NB4 (cell line): ENCODE results near the gene SGPL1.

ENCODE experiments used
- DNase-seq: peaks from one replicate; pipeline ENCODE4 v3.0.0; 2010; ENCODE audit warnings: low read depth
- H3K4me3 ChIP-seq: one replicate; pipeline ENCODE4 v1.5.1; 2011; ENCODE audit warnings: mild to moderate bottlenecking, low read depth, low read length, moderate library complexity
- MYC ChIP-seq: IDR thresholded peaks from 2 replicates; pipeline ENCODE4 v1.6.1; 2011; ENCODE audit warnings: low read depth, low read length
- POLR2A ChIP-seq: IDR thresholded peaks from 2 replicates; pipeline ENCODE4 v1.6.1; 2011; ENCODE audit warnings: mild to moderate bottlenecking; ENCODE audit not compliant: insufficient read length; ENCODE audit errors: extremely low read depth
- TF ChIP-seq, protein P1 (sequence below): IDR thresholded peaks from one replicate; pipeline ENCODE4 v1.5.1; 2012; ENCODE audit warnings: low read depth, low read length
- TF ChIP-seq, protein P2 (sequence below): IDR thresholded peaks from 2 replicates; pipeline ENCODE4 v1.6.1; 2011; ENCODE audit warnings: low read depth, low read length

SGPL1 gene

DNA sequence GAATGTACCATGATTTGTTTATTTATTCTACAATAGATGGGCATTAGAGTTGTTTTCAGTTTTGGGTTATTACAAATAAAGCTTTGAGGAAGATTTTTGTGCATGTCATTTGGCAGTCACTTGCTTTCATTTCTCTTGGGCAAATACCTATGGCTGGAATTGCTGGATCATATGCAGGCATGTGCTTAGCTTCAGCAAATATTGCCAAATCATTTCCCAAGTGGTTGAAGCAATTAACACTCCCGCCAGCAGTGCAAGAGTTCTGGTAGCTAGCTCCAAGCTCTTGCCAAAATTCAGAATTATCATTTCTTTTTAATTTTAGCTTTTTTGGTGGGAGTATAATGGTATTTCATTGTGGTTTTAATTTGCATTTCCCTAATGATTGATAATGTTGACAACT, 105.5 kb downstream of the SGPL1 start:
- no peak for DNase-seq
- TF ChIP-seq, protein P1, sequence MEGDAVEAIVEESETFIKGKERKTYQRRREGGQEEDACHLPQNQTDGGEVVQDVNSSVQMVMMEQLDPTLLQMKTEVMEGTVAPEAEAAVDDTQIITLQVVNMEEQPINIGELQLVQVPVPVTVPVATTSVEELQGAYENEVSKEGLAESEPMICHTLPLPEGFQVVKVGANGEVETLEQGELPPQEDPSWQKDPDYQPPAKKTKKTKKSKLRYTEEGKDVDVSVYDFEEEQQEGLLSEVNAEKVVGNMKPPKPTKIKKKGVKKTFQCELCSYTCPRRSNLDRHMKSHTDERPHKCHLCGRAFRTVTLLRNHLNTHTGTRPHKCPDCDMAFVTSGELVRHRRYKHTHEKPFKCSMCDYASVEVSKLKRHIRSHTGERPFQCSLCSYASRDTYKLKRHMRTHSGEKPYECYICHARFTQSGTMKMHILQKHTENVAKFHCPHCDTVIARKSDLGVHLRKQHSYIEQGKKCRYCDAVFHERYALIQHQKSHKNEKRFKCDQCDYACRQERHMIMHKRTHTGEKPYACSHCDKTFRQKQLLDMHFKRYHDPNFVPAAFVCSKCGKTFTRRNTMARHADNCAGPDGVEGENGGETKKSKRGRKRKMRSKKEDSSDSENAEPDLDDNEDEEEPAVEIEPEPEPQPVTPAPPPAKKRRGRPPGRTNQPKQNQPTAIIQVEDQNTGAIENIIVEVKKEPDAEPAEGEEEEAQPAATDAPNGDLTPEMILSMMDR: no peak
- TF ChIP-seq POLR2A (no peak), MYC (no peak)
- TF ChIP-seq, protein P2, sequence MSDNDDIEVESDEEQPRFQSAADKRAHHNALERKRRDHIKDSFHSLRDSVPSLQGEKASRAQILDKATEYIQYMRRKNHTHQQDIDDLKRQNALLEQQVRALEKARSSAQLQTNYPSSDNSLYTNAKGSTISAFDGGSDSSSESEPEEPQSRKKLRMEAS: no peak
- no peak overlapping the region for H3K4me3 ChIP-seq

DNA sequence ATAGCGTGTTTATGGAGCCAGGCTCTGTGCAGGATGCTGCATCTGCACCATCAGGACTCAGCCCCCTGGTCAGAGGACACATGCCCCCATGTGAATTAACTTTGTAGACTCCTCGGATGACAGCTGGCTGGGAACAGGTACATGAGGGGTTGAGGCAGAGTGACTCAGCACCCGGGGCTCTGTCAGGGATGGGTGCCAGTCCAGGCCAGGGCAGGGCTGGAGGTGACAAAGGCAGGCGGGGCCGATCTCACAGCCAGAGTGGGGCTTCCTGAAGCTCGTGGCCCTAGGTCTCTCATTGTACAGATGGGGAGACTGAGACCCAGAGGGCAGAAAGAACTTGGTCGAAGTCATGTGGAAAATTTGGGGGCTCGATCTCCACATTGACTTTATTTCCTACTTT, 107.9 kb downstream of the SGPL1 start:
- TF ChIP-seq, protein P2: no peak
- TF ChIP-seq POLR2A (no peak), MYC (no peak)
- TF ChIP-seq, protein P1: no peak
- DNase-seq: no peak
- no peak overlapping the region for H3K4me3 ChIP-seq

DNA sequence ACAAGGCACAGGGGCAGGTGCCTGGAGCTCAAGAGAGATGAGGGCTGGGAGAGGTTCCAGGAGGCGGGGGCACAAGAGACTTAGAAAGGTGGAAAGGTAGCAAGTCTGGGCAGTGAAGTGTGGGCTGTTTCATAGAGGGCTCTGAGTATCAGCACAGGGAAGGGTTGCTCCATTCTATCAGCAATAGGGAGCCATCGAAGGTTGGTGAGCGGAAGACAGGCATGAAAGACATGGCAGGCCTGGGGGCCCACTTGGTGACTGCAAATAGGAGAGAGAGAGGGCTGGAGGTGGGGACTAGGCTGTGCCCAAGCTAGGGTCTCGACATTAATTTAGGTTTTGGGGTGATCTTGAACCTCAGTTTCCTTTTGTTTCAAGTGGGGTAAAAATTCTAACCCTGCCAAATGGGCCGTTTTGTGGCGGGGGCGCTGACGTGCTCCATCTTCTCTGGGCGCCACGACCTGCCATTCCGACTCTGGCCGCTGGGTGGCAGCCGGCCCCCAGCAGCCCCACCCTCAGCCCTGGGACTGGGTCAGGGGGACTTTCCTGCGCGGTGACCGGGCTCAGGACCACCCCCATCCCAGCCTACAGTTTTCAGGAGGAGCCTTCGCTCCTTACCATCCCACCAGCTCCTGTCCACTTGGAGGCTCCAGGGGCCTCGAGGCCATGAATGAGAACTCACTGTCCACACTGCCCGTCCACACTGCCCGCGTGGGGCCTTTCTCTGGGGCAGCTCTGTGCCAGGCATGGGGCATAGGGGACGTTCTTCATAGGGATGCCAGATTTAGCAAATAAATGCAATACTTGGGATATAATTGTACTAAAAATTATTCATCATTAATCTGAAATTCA, 109.9 kb downstream of the SGPL1 start:
- DNase-seq: peak; percentile 47
- no peak overlapping the region for H3K4me3 ChIP-seq
- TF ChIP-seq MYC (peak; percentile 46), POLR2A (no peak)
- TF ChIP-seq, protein P1: peak; percentile 90
- TF ChIP-seq, protein P2: peak; percentile 35; the same call in 1 of the 2 replicates

DNA sequence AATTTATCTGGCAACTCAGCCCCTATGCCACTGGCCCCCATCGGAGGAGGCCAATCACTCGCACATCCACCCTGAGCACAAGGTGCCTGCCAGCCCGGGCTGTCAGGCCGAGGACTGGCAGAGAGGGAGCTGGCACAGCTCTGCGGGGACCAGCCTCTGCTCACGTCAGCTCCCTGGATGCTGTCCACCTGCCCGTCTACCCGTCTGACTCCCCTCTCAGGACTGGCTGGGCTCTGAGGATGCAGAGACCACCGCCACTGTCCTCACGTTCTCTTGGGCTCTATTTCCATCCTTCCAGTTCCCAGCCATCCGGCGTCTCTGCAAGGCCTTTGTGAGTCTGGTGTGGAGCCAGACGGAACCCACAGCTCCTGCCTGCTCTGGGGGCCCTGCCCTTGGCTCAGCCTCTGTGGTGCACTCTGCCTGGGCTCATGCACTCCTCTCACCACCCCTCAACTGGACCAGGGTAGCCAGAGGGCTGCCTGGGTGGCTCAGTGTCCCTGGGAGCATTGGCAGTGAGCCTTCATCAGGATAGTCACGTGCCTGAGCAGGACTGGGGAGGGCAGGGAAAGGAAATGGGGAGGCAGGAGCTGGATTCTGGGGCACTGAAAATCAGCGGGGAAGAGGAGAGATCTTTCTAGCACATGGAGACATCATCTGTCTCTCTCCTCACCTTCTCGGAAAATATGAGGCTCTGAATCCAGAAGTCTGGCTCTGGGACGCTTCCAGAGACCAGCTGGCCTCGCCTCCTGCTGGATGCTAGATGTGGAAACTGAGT, 110.7 kb downstream of the SGPL1 start:
- TF ChIP-seq, protein P2: no peak
- TF ChIP-seq, protein P1: no peak
- no peak for TF ChIP-seq POLR2A
- no peak for TF ChIP-seq MYC
- no peak overlapping the region for H3K4me3 ChIP-seq
- no peak for DNase-seq

DNA sequence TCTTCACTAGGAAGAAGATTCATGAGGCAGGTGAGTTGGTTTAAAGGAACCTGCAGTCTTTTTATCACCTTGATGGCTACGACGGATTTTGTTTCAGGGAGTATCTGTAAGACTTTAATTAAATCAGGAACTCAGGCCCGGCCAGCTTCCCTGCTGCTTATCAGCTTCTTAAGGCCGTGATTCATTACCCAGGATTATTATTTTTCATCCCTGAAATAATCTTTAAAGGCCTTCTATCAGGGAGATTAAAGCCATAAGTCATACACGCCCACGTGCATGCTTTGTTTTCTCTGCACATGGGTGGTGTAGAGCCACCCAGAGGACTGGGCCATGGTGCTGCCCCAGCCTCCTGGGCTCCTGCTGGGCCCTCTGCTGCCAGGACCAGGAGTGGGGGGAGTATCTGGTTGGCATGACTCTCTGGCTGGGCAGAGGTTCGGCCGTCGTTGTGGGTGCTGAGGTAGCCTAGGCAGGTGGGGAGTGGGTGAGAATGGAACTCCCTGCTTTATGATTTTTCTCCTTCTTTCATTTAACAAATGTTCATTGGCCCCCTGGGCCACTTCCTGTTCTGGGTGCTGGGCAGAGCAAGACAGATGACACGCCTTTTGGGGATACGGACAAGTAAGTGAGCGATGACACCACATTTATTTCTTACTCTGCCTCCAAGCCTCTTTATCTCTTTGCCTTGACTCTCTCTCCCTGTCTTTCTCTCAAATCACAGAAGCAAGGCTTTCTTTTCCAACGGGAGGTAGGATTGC, 111.6 kb downstream of the SGPL1 start:
- no peak overlapping the region for H3K4me3 ChIP-seq
- peak; percentile 45 for DNase-seq
- TF ChIP-seq POLR2A: no peak
- TF ChIP-seq, protein P2: no peak; the same call in 1 of the 2 replicates
- TF ChIP-seq, protein P1: no peak
- TF ChIP-seq MYC: no peak
